GM12801 (cell line): ENCODE measurements around the gene REEP3.

ENCODE experiments used
- TF ChIP-seq, protein P1 (sequence below): IDR thresholded peaks from one replicate; pipeline ENCODE4 v1.5.1; 2011; ENCODE audit warnings: control low read depth; ENCODE audit not compliant: insufficient read length; ENCODE audit errors: extremely low read depth

REEP3 gene

DNA sequence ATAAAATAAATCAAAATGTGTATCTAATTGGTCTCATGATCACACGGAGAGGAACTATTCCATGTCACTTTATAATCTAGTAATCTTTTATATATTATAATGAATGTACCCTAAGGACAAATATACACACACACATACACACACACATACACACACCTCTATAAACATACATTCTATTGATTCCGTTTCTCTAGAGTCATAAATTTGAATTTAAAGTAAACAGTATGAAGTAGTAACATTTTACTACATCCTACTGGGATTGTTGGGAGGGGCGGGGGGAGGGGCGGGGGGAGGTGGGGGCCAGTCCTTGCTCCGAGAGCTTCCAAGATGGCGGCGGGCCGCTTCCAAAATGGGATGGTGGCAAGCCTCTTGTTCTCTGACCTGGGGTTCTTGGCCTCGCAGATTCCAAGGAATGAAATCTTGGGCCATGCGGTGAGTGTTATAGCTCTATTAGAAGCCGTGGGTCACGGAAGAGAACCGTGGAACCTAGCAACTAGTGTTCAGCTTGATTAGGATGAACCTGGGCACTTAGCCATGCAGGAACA lies 143.2 kb downstream of the REEP3 start:
- TF ChIP-seq, protein P1, sequence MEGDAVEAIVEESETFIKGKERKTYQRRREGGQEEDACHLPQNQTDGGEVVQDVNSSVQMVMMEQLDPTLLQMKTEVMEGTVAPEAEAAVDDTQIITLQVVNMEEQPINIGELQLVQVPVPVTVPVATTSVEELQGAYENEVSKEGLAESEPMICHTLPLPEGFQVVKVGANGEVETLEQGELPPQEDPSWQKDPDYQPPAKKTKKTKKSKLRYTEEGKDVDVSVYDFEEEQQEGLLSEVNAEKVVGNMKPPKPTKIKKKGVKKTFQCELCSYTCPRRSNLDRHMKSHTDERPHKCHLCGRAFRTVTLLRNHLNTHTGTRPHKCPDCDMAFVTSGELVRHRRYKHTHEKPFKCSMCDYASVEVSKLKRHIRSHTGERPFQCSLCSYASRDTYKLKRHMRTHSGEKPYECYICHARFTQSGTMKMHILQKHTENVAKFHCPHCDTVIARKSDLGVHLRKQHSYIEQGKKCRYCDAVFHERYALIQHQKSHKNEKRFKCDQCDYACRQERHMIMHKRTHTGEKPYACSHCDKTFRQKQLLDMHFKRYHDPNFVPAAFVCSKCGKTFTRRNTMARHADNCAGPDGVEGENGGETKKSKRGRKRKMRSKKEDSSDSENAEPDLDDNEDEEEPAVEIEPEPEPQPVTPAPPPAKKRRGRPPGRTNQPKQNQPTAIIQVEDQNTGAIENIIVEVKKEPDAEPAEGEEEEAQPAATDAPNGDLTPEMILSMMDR = no peak

DNA sequence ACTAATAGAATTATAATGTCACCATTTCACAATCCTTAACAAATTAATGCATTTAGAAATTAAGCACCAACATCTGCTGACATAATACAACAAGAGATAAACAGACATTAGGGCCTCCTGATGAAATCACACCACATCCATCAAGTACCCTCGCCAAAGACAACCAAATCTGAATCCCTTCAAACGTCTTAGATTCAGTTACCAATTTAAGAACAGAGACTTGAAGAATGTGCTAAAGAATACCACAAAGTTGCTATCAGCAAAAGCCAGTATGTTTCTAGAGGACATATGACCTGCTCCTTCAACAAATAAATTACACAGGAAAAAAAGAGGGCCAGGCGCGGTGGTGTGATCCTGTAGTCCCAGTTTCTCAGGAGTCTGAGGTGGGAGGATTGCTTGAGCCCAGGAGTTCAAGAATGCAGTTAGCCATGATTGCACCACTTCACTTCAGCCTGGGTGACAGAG lies 144.5 kb downstream of the REEP3 start:
- TF ChIP-seq, protein P1 = no peak

DNA sequence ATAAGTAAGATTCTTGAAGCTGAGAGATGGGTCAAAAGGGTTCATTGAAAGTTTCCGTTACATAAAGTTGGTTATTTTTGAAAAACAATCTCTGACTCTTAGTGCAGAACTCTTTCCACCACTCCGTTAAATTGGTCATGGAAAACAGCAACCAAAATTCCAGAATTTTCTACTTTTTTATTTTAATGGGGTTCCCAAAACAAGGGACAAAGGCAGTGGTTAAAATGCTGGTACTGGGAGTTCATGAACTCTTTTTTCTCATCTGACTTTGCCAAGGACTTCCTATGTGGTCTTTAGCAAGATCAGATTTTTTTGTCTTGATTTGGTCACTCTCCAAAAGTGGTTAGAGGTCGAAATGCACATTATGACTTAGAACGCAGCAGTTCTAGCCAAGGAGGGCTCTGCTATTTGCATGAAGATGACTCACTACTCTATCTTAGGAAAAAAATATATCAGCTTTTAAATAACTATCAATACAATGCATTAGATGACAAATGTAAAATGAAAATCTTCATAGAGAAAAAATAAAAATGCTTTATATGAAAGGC lies 145.7 kb downstream of the REEP3 start:
- TF ChIP-seq, protein P1 = no peak

DNA sequence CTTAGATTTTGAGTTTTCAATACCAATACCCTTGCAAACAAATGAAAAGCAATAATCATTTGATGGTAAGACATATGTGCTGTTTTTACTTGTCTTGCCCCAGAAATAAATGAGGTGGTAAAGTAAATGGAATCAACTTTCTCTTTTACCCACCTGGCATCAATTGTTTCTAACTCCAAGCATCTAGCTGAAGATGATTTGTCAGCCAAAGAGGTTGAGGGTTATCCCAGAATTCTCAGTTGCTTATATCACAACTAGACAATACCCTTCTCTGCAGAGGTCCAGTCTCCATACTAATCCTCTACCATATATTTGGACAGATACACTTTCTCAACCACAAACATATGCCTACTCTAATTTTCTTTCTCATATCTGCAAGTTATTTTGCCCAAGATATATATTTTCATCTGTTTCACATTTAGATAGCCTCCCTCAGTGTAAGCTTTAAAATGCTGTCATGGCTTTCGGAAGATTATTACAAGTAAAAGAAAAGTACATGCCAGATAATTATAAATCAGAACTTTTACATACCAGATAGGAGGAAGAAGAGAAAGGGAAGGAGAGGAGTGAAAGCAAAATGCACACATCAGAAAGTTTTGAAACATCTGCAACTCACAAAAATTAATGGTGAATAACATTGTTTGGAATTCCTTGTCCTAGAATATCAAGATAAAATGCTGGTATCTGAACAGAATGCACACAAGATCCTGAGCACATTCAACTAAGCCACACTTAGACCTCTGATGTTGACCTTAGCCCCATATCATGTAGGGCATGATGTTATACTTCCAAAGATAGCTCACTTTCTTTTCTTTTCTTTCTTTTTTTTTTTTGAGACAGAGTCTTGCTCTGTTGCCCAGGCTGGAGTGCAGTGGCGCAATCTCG lies 146.6 kb downstream of the REEP3 start:
- TF ChIP-seq, protein P1 = no peak

DNA sequence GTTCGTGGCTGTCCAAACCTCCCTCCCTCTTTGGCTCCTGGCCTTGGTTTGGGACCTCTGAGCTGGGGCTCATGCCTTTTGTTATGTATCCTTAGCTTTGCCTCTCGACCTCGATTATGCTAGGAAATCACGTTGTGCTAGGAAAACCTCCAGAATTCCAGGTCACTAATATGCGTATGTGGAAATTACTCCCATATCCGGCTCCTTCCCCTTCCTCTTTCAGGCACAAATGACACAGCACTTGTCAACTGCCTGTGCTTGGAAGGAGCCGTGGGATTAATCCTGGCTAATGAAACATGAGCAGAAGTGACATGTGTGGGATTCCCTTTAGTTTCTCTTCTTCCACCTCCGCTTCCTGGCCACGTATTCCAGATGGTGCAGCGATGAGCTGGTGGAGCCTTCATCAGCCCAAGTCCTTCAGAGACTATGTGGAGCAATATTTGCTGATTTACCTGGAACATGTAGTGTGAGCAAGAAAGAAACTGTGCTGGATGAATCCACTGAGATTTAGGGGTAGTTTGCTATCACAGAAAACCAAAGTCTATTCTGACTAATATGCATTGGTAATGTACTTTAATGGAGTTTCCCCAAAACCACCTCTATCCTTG lies 149.2 kb downstream of the REEP3 start:
- TF ChIP-seq, protein P1 = no peak

DNA sequence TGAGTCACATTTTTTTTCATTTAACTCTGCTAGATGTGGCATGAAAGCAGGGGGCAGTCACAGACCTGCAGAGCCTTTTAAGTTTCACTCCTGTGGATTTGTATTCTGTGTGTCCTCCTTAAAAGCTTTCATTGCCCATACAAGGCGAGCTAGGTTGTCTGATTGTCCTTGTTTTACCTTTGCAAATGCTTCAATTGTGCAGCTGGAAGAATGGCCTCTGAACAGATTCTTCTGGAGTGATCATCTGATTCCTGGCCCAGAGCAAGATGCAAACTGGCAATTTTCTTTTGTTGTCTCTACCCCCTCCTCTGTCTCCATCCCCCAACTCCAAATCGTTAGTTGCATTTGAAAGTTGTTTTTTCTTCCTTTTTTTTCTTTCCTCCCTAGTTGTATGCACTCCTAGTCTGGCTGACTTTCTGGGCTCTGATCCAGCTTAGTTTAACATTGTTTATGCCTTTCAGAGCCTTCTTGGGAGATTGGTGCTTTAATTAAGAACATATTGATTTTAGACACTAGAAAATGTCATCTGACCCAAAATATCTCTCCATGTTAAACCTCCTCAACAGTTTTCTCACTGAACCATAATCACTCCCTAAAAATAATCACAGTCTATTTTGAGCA lies 150.2 kb downstream of the REEP3 start:
- TF ChIP-seq, protein P1 = no peak

DNA sequence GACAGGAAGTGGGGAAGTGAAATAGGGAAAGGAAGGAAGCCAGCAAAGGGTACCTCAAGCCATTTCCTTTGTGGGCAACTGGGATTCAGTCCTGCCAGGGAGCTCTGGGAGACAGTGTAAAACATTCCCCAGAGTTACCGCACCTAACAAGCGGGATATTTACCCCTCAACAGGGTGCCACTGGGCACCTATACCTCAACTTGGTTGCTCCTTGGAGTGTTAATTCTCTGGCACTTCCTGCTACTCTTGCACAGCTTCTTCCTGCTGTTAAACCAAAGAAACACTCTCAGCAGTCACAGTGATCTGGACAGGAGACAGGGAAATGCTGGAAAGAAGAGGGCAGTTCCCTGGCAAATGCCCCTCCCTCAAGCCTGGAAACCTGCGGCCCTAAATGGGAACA lies 151.3 kb downstream of the REEP3 start:
- TF ChIP-seq, protein P1 = no peak
